A549 (cell line): Measurements from ENCODE around the gene ABCA13. TPM values are rescaled to one million over a fixed set of nuclear protein-coding genes. Genes with fewer than 3 reads are reported as not detected.

Experiments
- ATAC-seq, 2 experiments: fragments of 200-7000 bp in 1 of 2; fragments of >200 bp in 1 of 2; cut with Nextera tagmentation in 1 of 2; cut with Tn5 transposase in 1 of 2; 3 replicates each; pipeline versions ENCODE4 v1.8.0 to v1.9.1; 2018 to 2020; ENCODE audit warnings: mild to moderate bottlenecking in 1 of 2, moderate library complexity in 1 of 2
- CTCF ChIA-PET: fragments of 300-600 bp; sonication (Branson Sonifier 250); formaldehyde crosslinking; extraction: SDS; loops from one replicate; lab custom pipeline; 2021; ENCODE audit warnings: antibody characterized with exemption, inconsistent platforms; lab: Yijun Ruan, JAX
- POLR2A ChIA-PET: fragments of 350-600 bp; formaldehyde crosslinking; extraction: SDS; loops from one replicate; lab custom pipeline; 2021; ENCODE audit warnings: antibody characterized with exemption, inconsistent platforms; lab: Yijun Ruan, JAX
- DNase-seq, 2 experiments: peaks; one replicate each; pipeline versions ENCODE4 v3.0.0 to v3.0.0-alpha.2; 2011 to 2016; ENCODE audit warnings: low read depth in 1 of 2, low spot score in 1 of 2
- FAIRE-seq: peaks from 2 replicates; lab custom pipeline; 2011; peaks lifted over from hg19 to GRCh38; lab: Jason Lieb, UNC
- H3K27ac ChIP-seq, 2 experiments: fragments of >200 bp; sonication (Bioruptor Twin); formaldehyde crosslinking; 3 replicates each; pipeline ENCODE4 v1.5.1; 2016 to 2017
- H3K4me1 ChIP-seq: fragments of >200 bp; sonication (Bioruptor Twin); formaldehyde crosslinking; 3 replicates; pipeline ENCODE4 v1.6.1; 2016
- H3K4me2 ChIP-seq: fragments of >200 bp; sonication (Bioruptor Twin); formaldehyde crosslinking; 3 replicates; pipeline ENCODE4 v1.6.1; 2016
- H3K4me3 ChIP-seq: fragments of >200 bp; sonication (Bioruptor Twin); formaldehyde crosslinking; 3 replicates; pipeline ENCODE4 v1.5.1; 2016
- H3K9me3 ChIP-seq: fragments of >200 bp; sonication (Bioruptor Twin); formaldehyde crosslinking; 3 replicates; pipeline ENCODE4 v1.6.1; 2016
- BHLHE40 ChIP-seq: IDR thresholded peaks from 2 replicates; pipeline ENCODE4 v1.6.1; 2012; ENCODE audit warnings: low read depth, low read length, inconsistent platforms
- CBX2 ChIP-seq: fragments of 200-600 bp; sonication (generic); IDR thresholded peaks from 2 replicates; pipeline ENCODE4 v1.6.1; 2016; ENCODE audit warnings: low read depth, mild to moderate bottlenecking, borderline replicate concordance
- CBX8 ChIP-seq: fragments of 200-600 bp; sonication (generic); IDR thresholded peaks from 2 replicates; pipeline ENCODE4 v1.6.1; 2016
- CEBPB ChIP-seq, 2 experiments: fragments of >200 bp in 1 of 2; sonication (Bioruptor Twin) in 1 of 2; formaldehyde crosslinking in 1 of 2; IDR thresholded peaks; 2 replicates each; pipeline ENCODE4 v1.6.1; 2012 to 2016
- CHD2 ChIP-seq: fragments of 150-350 bp; IDR thresholded peaks from 2 replicates; pipeline ENCODE4 v1.6.1; 2014; ENCODE audit warnings: low read length; ENCODE audit not compliant: partially characterized antibody
- CHD4 ChIP-seq: fragments of 200-600 bp; sonication (generic); IDR thresholded peaks from 2 replicates; pipeline ENCODE4 v1.6.1; 2016; ENCODE audit warnings: antibody characterized with exemption, mild to moderate bottlenecking, borderline replicate concordance
- CTCF ChIP-seq: fragments of >200 bp; sonication (Bioruptor Twin); formaldehyde crosslinking; IDR thresholded peaks from 3 replicates; pipeline ENCODE4 v1.5.1; 2016
- EHF ChIP-seq: fragments of 250-450 bp; sonication (Bioruptor Pico); IDR thresholded peaks from 2 replicates; pipeline ENCODE4 v1.5.0; 2020; ENCODE audit warnings: mild to moderate bottlenecking
- FOSL2 ChIP-seq, 2 experiments: fragments of 450-650 bp in 1 of 2; fragments of >200 bp in 1 of 2; sonication (Bioruptor Twin) in 1 of 2; formaldehyde crosslinking; IDR thresholded peaks; 2 replicates each; pipeline versions ENCODE4 v1.5.0 to v1.6.1; 2016 to 2020; ENCODE audit warnings: mild to moderate bottlenecking in 1 of 2, moderate library complexity in 1 of 2
- GATA3 ChIP-seq: IDR thresholded peaks from 2 replicates; pipeline ENCODE4 v1.6.1; 2012; ENCODE audit warnings: borderline replicate concordance
- HES2 ChIP-seq: fragments of >200 bp; sonication (Bioruptor Twin); formaldehyde crosslinking; IDR thresholded peaks from 2 replicates; pipeline ENCODE4 v1.6.1; 2016
- HOXA7 ChIP-seq: fragments of 250-450 bp; sonication (Bioruptor Pico); IDR thresholded peaks from 2 replicates; pipeline ENCODE4 v1.5.0; 2020; ENCODE audit warnings: mild to moderate bottlenecking, moderate library complexity
- HOXB13 ChIP-seq: fragments of 250-450 bp; sonication (Bioruptor Pico); IDR thresholded peaks from 2 replicates; pipeline ENCODE4 v1.5.0; 2020; ENCODE audit warnings: low read depth, mild to moderate bottlenecking, moderate library complexity
- HOXB5 ChIP-seq: fragments of 250-450 bp; sonication (Bioruptor Pico); IDR thresholded peaks from 2 replicates; pipeline ENCODE4 v1.5.0; 2020; ENCODE audit warnings: mild to moderate bottlenecking, moderate library complexity
- JUN ChIP-seq, 2 experiments: fragments of >200 bp; sonication (Bioruptor Twin); formaldehyde crosslinking; IDR thresholded peaks; 2 replicates in 1 of 2; 3 replicates in 1 of 2; pipeline ENCODE4 v1.6.1; 2016 to 2017
- KDM5A ChIP-seq: fragments of 200-600 bp; sonication (generic); IDR thresholded peaks from 2 replicates; pipeline ENCODE4 v1.6.1; 2016; ENCODE audit warnings: antibody characterized with exemption, mild to moderate bottlenecking
- MAFK ChIP-seq: fragments of 450-650 bp; IDR thresholded peaks from 2 replicates; pipeline ENCODE4 v1.6.1; 2014; ENCODE audit not compliant: partially characterized antibody
- MAZ ChIP-seq: fragments of 150-350 bp; IDR thresholded peaks from 2 replicates; pipeline ENCODE4 v1.6.1; 2014; ENCODE audit warnings: antibody characterized with exemption, low read depth, low read length, borderline replicate concordance
- NPAS2 ChIP-seq: fragments of 250-450 bp; sonication (Bioruptor Pico); IDR thresholded peaks from 2 replicates; pipeline ENCODE4 v1.8.0; 2022; ENCODE audit warnings: mild to moderate bottlenecking, moderate library complexity, borderline replicate concordance
- POLR2AphosphoS2 ChIP-seq: conservative IDR thresholded peaks from 2 replicates; pipeline ENCODE4 v1.6.1; 2012; ENCODE audit warnings: low read length, improper control_type of control experiment, inconsistent platforms
- RAD21 ChIP-seq, 2 experiments: fragments of >200 bp in 1 of 2; sonication (Bioruptor Twin) in 1 of 2; formaldehyde crosslinking in 1 of 2; IDR thresholded peaks in 1 of 2; conservative IDR thresholded peaks in 1 of 2; 2 replicates in 1 of 2; 3 replicates in 1 of 2; pipeline ENCODE4 v1.6.1; 2012 to 2018; ENCODE audit warnings: inconsistent platforms in 1 of 2
- RFX5 ChIP-seq: fragments of 450-650 bp; IDR thresholded peaks from 2 replicates; pipeline ENCODE4 v1.7.1; 2014; ENCODE audit warnings: antibody characterized with exemption, mild to moderate bottlenecking, moderate library complexity
- RNF2 ChIP-seq: fragments of 200-600 bp; sonication (generic); IDR thresholded peaks from 2 replicates; pipeline ENCODE4 v1.6.1; 2016; ENCODE audit warnings: low read depth, mild to moderate bottlenecking, antibody characterized with exemption, moderate library complexity, borderline replicate concordance
- SMC3 ChIP-seq: fragments of >200 bp; sonication (Bioruptor Twin); formaldehyde crosslinking; IDR thresholded peaks from 3 replicates; pipeline ENCODE4 v1.6.1; 2018; ENCODE audit warnings: inconsistent platforms
- TFCP2L1 ChIP-seq: fragments of 250-450 bp; sonication (Bioruptor Pico); IDR thresholded peaks from 2 replicates; pipeline ENCODE4 v1.5.0; 2021; ENCODE audit warnings: mild to moderate bottlenecking
- TP53 ChIP-seq: fragments of 250-450 bp; sonication (Bioruptor Pico); IDR thresholded peaks from 2 replicates; pipeline ENCODE4 v1.5.0; 2021; ENCODE audit warnings: mild to moderate bottlenecking, moderate library complexity
- ZNF302 ChIP-seq: fragments of 250-450 bp; sonication (Bioruptor Pico); IDR thresholded peaks from 2 replicates; pipeline ENCODE4 v1.9.0; 2021; ENCODE audit warnings: inconsistent platforms, mild to moderate bottlenecking, moderate library complexity
- WGBS: methylation state at CpG from one replicate; pipeline ENCODE4 v1.1.6; 2017; ENCODE audit errors: missing lambda C conversion rate; 5-methylcytosine and 5-hydroxymethylcytosine counted together
- polyA plus RNA-seq, 4 experiments: library from polyadenylated mRNA; depleted of rRNA in 3 of 4; stranded (reverse); fragments of >200 nt; fragmentation: RNase III in 1 of 4; extraction: RNeasy Plus Mini Kit Qiagen cat#74134 plus additional on column Dnase treatment in 1 of 4; gene quantifications; 2 replicates in 3 of 4; 3 replicates in 1 of 4; pipeline ENCODE4 v1.2.3, GENCODE V29; 2011 to 2017
- TF ChIP-seq, protein P1 (sequence below): fragments of 150-350 bp; IDR thresholded peaks from 2 replicates; pipeline ENCODE4 v1.6.1; 2014; ENCODE audit warnings: low read depth, mild to moderate bottlenecking, low read length
- TF ChIP-seq, protein P2 (sequence below): IDR thresholded peaks from 2 replicates; pipeline ENCODE4 v1.6.1; 2012

Gene ABCA13
- polyA plus RNA-seq, 2 of the 4 experiments (the other 2 are of a cell fraction): 0.01 TPM; not detected in 1

DNA sequence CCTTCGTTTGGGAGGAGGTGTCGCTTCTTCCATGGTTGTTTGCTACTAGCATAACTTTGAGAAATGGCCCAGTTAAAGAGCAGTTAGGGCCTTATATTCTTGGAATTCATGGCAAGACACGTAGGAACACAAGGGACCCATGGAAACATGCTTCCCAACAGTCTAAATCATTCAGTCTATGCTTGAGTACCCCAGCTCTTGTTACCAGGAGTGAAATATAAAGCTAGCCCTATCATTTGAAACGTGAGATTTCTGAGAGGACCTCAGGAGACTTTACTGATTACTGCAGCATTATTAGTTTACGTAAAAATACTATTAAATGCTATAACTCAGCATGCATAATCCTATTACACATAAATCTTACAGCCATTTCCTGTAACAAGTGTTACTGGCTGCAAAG lies 424.5 kb downstream of the ABCA13 start:
- WGBS: 3% methylated on average over 5 of the region's 5 CpGs
- DNase-seq (no peak), FAIRE-seq (no peak)
- no peaks in the 10 kb centered on the region for H3K4me1 ChIP-seq
- TF ChIP-seq, protein P1, sequence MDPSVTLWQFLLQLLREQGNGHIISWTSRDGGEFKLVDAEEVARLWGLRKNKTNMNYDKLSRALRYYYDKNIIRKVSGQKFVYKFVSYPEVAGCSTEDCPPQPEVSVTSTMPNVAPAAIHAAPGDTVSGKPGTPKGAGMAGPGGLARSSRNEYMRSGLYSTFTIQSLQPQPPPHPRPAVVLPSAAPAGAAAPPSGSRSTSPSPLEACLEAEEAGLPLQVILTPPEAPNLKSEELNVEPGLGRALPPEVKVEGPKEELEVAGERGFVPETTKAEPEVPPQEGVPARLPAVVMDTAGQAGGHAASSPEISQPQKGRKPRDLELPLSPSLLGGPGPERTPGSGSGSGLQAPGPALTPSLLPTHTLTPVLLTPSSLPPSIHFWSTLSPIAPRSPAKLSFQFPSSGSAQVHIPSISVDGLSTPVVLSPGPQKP: no peak
- TF ChIP-seq FOSL2 (IDR thresholded peaks at IDR 0.05) (no peak), FOSL2 (CRISPR knock-in tag; IDR thresholded peaks at IDR 0.05) (no peak), CBX8 (no peak), RNF2 (no peak), HOXB13 (no peak), RFX5 (no peak), MAZ (no peak), SMC3 (no peak), GATA3 (no peak), CTCF (no peak), CHD4 (no peak), RAD21 (conservative IDR thresholded peaks at IDR 0.05 in 1 of 2, IDR thresholded peaks at IDR 0.05 in 1 of 2) (no peak), KDM5A (no peak), BHLHE40 (no peak), ZNF302 (CRISPR knock-in tag) (no peak), NPAS2 (CRISPR knock-in tag) (no peak)
- TF ChIP-seq, all 56 proteins: peak for 0
- Histone ChIP-seq H3K9me3 (no peaks in the 10 kb centered on the region), H3K4me2 (no peak overlapping the region), H3K27ac (no peak overlapping the region), H3K4me3 (no peak overlapping the region)
- ChIA-PET POLR2A (no interaction called here), CTCF (no interaction called here)
- ATAC-seq: no peak

GRCh38 chr7:48610705-48611104 lies 439.4 kb downstream of the ABCA13 start:
- CTCF ChIA-PET: no interaction called here
- POLR2A ChIA-PET: no interaction called here
- TF ChIP-seq HES2: no peak
- TF ChIP-seq MAFK: no peak
- TF ChIP-seq EHF (CRISPR knock-in tag): no peak
- no peak for TF ChIP-seq CTCF
- TF ChIP-seq, protein P2, sequence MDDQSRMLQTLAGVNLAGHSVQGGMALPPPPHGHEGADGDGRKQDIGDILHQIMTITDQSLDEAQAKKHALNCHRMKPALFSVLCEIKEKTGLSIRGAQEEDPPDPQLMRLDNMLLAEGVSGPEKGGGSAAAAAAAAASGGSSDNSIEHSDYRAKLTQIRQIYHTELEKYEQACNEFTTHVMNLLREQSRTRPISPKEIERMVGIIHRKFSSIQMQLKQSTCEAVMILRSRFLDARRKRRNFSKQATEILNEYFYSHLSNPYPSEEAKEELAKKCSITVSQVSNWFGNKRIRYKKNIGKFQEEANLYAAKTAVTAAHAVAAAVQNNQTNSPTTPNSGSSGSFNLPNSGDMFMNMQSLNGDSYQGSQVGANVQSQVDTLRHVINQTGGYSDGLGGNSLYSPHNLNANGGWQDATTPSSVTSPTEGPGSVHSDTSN: no peak
- TF ChIP-seq POLR2AphosphoS2: no peak
- no peak for TF ChIP-seq HOXA7 (CRISPR knock-in tag)
- no peak for TF ChIP-seq NPAS2 (CRISPR knock-in tag)
- TF ChIP-seq HOXB5 (CRISPR knock-in tag): no peak
- TF ChIP-seq TFCP2L1: no peak
- TF ChIP-seq CBX2: no peak
- no peak for TF ChIP-seq TP53 (CRISPR knock-in tag)
- TF ChIP-seq CHD4: no peak
- TF ChIP-seq FOSL2 (IDR thresholded peaks at IDR 0.05): no peak
- no peak for TF ChIP-seq FOSL2 (CRISPR knock-in tag; IDR thresholded peaks at IDR 0.05)
- no peak for TF ChIP-seq JUN (IDR thresholded peaks at IDR 0.05)
- no peak for TF ChIP-seq CEBPB (IDR thresholded peaks at IDR 0.05)
- TF ChIP-seq CHD2: no peak
- TF ChIP-seq, all 56 proteins: peak for 0
- H3K4me1 ChIP-seq: no peaks in the 10 kb centered on the region
- no peaks in the 10 kb centered on the region for H3K9me3 ChIP-seq
- ATAC-seq: no peak
- no peak for FAIRE-seq
- no peak overlapping the region for H3K4me2 ChIP-seq
- H3K27ac ChIP-seq: no peak overlapping the region
- 5% methylated on average over 1 of the region's 2 CpGs for WGBS
- no peak overlapping the region for H3K4me3 ChIP-seq
- DNase-seq: no peak
